Neutrophil (primary cell): ENCODE measurements around the gene RYR2.

ENCODE experiments used
- H3K27ac ChIP-seq: fragments of 200-600 bp; sonication (generic); 2 replicates; pipeline ENCODE4 v1.5.1; 2016; ENCODE audit warnings: mild to moderate bottlenecking, moderate library complexity
- H3K27me3 ChIP-seq: fragments of 200-600 bp; sonication (generic); 2 replicates; pipeline ENCODE4 v1.6.0; 2016; ENCODE audit warnings: mild to moderate bottlenecking
- H3K36me3 ChIP-seq: fragments of 200-600 bp; sonication (generic); 2 replicates; pipeline ENCODE4 v1.5.1; 2017
- H3K4me1 ChIP-seq, 2 experiments: fragments of 200-600 bp in 1 of 2; sonication (generic) in 1 of 2; 1 replicate in 1 of 2; 2 replicates in 1 of 2; pipeline versions ENCODE4 v1.5.1 to v1.6.1; 2013 to 2016; ENCODE audit warnings: low read depth in 1 of 2, low read length in 1 of 2, mild to moderate bottlenecking in 1 of 2, moderate library complexity in 1 of 2; ENCODE audit not compliant: control insufficient read depth in 1 of 2, insufficient read depth in 1 of 2
- H3K4me3 ChIP-seq, 2 experiments: fragments of 200-600 bp in 1 of 2; sonication (generic) in 1 of 2; 1 replicate in 1 of 2; 2 replicates in 1 of 2; pipeline ENCODE4 v1.5.1; 2013 to 2016; ENCODE audit warnings: low read depth in 1 of 2, low read length in 1 of 2, mild to moderate bottlenecking in 1 of 2, moderate library complexity in 1 of 2
- H3K9me3 ChIP-seq: fragments of 200-600 bp; sonication (generic); 2 replicates; pipeline ENCODE4 v1.5.1; 2016
- TF ChIP-seq, protein P1 (sequence below): fragments of 200-600 bp; sonication (generic); IDR thresholded peaks from 2 replicates; pipeline ENCODE4 v1.5.1; 2016; ENCODE audit warnings: antibody characterized with exemption

RYR2 gene

DNA sequence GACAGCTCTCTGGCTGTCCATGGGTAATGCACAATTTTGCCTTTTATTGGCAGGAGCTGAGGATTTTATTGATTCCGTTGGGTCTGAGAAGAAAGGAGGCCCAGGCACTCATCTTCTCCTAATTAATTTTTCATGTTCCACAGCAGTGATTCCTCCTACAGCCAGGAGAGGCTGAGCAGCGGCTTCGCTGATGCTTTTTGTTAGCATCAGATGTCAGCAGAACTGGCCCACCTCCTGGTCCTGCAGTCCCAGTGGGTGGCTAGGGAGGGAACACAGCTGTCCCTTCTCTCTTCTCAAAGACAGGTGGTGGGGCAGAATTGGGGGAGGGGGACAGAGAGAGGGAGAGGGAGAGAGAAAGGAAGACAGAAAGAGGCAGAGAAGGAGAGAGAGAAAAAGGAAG lies 43.4 kb upstream of the RYR2 start:
- Histone ChIP-seq H3K36me3 (no peaks in the 10 kb centered on the region), H3K27me3 (no peaks in the 10 kb centered on the region), H3K9me3 (no peaks in the 10 kb centered on the region), H3K27ac (no peak overlapping the region), H3K4me1 (no peaks in the 10 kb centered on the region), H3K4me3 (no peak overlapping the region)
- TF ChIP-seq, protein P1, sequence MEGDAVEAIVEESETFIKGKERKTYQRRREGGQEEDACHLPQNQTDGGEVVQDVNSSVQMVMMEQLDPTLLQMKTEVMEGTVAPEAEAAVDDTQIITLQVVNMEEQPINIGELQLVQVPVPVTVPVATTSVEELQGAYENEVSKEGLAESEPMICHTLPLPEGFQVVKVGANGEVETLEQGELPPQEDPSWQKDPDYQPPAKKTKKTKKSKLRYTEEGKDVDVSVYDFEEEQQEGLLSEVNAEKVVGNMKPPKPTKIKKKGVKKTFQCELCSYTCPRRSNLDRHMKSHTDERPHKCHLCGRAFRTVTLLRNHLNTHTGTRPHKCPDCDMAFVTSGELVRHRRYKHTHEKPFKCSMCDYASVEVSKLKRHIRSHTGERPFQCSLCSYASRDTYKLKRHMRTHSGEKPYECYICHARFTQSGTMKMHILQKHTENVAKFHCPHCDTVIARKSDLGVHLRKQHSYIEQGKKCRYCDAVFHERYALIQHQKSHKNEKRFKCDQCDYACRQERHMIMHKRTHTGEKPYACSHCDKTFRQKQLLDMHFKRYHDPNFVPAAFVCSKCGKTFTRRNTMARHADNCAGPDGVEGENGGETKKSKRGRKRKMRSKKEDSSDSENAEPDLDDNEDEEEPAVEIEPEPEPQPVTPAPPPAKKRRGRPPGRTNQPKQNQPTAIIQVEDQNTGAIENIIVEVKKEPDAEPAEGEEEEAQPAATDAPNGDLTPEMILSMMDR: no peak

DNA sequence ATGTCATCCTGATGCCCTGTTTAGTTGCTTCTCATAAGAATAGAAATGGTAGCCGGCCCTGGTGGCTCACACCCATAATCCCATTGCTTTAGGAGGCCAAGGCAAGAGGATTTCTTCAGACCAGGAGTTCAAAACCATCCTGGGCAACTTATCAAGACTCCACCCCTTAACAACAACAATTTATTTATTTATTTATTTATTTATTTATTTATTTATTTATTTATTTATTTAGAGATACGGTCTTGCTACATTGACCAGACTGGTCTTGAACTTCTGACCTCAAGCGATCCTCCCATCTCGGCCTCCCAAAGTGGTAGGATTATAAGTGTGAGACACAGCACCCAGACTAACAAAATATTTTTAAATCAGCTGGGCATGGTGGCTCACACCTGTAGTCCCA lies 41.8 kb upstream of the RYR2 start:
- H3K36me3 ChIP-seq: no peaks in the 10 kb centered on the region
- H3K9me3 ChIP-seq: no peaks in the 10 kb centered on the region
- H3K4me1 ChIP-seq: no peaks in the 10 kb centered on the region
- H3K27me3 ChIP-seq: no peaks in the 10 kb centered on the region
- TF ChIP-seq, protein P1: no peak
- no peak overlapping the region for H3K27ac ChIP-seq
- H3K4me3 ChIP-seq: no peak overlapping the region

DNA sequence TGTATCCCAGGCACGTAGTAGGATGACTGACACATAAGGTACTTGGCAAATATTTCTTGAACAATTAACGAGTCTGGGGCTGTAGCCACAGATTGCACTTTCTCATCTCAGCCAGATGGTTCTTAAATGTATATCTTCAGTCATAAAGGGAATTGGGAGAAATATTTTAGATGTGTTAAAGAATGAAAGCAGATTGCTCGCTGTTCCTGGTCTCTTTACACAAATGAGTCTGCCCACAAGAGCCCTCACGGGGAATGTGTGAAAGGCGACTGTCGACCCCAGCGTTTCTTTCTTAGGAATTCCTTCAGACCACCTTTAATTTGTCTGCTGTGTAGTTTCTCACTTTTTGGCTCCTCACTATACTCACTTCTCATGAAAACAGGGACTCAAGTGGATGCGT lies 38.5 kb upstream of the RYR2 start:
- TF ChIP-seq, protein P1: no peak
- Histone ChIP-seq H3K9me3 (no peaks in the 10 kb centered on the region), H3K36me3 (no peaks in the 10 kb centered on the region), H3K4me1 (no peaks in the 10 kb centered on the region), H3K27ac (no peak overlapping the region), H3K4me3 (no peak overlapping the region), H3K27me3 (no peaks in the 10 kb centered on the region)

DNA sequence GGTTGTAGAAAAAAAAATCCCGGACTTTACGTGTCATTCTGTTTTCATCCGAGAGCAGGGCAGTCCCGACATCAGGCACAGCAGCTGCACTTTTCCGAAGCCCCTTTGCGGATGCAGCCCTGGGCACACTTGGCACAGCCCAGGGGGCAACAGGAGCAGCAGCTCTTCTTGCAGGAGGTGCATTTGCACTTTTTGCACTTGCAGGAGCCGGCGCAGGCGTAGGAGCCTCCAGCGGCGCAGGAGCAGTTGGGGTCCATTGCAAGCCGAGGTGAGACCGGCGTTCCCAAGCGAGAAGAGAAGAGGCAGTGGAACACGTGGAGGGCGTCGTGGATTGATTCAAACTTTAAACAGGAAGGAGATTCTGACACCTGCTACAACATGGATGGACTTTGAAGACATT lies 37.9 kb upstream of the RYR2 start, which contains the start of gene MT1HL1:
Gene MT1HL1 (minus strand): TSS at position 326 of the 400 bp plus-strand sequence. CDS start 69 bp downstream, at position 257.
- Histone ChIP-seq H3K4me3 (no peak within 1 kb of the TSS), H3K4me1 (no peaks in the 10 kb centered on the region), H3K36me3 (no peaks in the 10 kb centered on the region), H3K9me3 (no peaks in the 10 kb centered on the region), H3K27ac (no peak within 1 kb of the TSS), H3K27me3 (no peaks in the 10 kb centered on the region)
- TF ChIP-seq, protein P1: no peak

DNA sequence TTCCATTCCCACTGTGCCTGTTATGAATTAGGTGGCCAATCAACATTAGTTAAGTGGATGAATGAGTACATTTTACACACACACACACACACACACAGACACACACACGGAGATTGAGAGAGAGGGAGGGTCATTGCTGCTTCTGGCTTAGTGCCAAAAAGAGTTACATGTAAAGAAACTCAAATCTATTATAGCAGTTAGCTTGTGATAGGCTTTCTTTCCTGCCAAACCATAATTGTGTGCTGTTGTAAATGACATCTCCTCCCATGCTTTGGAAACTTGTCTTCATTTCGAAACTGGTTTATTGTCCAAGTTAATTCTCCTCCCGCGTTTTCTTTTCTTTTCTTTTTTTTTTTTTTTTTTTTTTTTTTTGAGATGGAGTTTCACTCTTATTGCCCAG lies 36.3 kb upstream of the RYR2 start:
- Histone ChIP-seq H3K4me3 (no peak overlapping the region), H3K4me1 (no peaks in the 10 kb centered on the region), H3K27ac (no peak overlapping the region), H3K9me3 (no peaks in the 10 kb centered on the region), H3K27me3 (no peaks in the 10 kb centered on the region), H3K36me3 (no peaks in the 10 kb centered on the region)
- TF ChIP-seq, protein P1: no peak
